Aorta (tissue), 5 donors: ENCODE data around the gene GPR146. TPM values are rescaled to one million over a fixed set of nuclear protein-coding genes. Genes with fewer than 3 reads are reported as not detected.
A peak's percentile ranks its signal among the peaks of the same experiment; 100 is the strongest.

ENCODE experiments used
- ATAC-seq: fragments of 200-7000 bp; cut with Tn5 transposase; one replicate; pipeline ENCODE4 v1.9.1; 2022; ENCODE audit warnings: moderate library complexity; ENCODE audit not compliant: low FRiP score
- DNase-seq, 2 donors: peaks; one replicate each; pipeline ENCODE4 v3.0.0-alpha.2; 2020
- H3K27ac ChIP-seq, 2 donors: one replicate each; pipeline ENCODE4 v1.5.1; 2013; ENCODE audit warnings: low read length in 2 of 2, mild to moderate bottlenecking in 2 of 2, moderate library complexity in 2 of 2, control low read depth in 1 of 2, inconsistent platforms in 1 of 2, low read depth in 1 of 2
- H3K27me3 ChIP-seq, 2 donors: one replicate each; pipeline ENCODE4 v1.6.1; 2013; ENCODE audit warnings: control low read depth in 1 of 2, low read length in 1 of 2, mild to moderate bottlenecking in 1 of 2, moderate library complexity in 1 of 2; ENCODE audit not compliant: insufficient read depth in 2 of 2, control insufficient read depth in 1 of 2
- H3K36me3 ChIP-seq, 2 donors: one replicate each; pipeline ENCODE4 v1.6.1; 2013; ENCODE audit warnings: control low read depth in 1 of 2, low read length in 1 of 2, mild to moderate bottlenecking in 1 of 2; ENCODE audit not compliant: insufficient read depth in 2 of 2, control insufficient read depth in 1 of 2
- H3K4me1 ChIP-seq, 2 donors: one replicate each; pipeline ENCODE4 v1.6.1; 2013; ENCODE audit warnings: low read length in 2 of 2, control low read depth in 1 of 2, mild to moderate bottlenecking in 1 of 2, moderate library complexity in 1 of 2; ENCODE audit not compliant: insufficient read depth in 2 of 2, control insufficient read depth in 1 of 2
- H3K4me3 ChIP-seq, 2 donors: one replicate each; pipeline ENCODE4 v1.5.1; 2013; ENCODE audit warnings: low read length in 2 of 2, control low read depth in 1 of 2, mild to moderate bottlenecking in 1 of 2
- H3K9me3 ChIP-seq: one replicate; pipeline ENCODE4 v1.6.1; 2013; ENCODE audit warnings: mild to moderate bottlenecking, low read length; ENCODE audit not compliant: control insufficient read depth
- WGBS, 2 donors: extraction: QIAGEN DNeasy Blood & Tissue Kit; methylation state at CpG; one replicate each; pipeline ENCODE4 v1.1.7; 2013; 5-methylcytosine and 5-hydroxymethylcytosine counted together
- intact Hi-C, 2 donors: fragments of 100-400 bp; cut with DNase I; formaldehyde crosslinking; loops; one replicate each; pipeline versions ENCODE4 v1.14.2 to v1.15.0; 2022
- long read RNA-seq, 2 donors: library from polyadenylated mRNA; unstranded; transcript quantifications; one replicate each; pipeline ENCODE4 v2.0.0, GENCODE V29; 2020 to 2021
- polyA plus RNA-seq, 2 donors: library from polyadenylated mRNA; stranded (reverse); fragments of 200-250 nt; gene quantifications; one replicate each; pipeline ENCODE4 v1.2.3, GENCODE V29; 2013
- total RNA-seq, 2 donors: library from RNA; stranded (reverse); fragmentation: NEBNext Ultra II Directional; extraction: Animal tissue kit (Norgen Biotek cat#: 25700); gene quantifications; one replicate each; pipeline ENCODE4 v1.2.1, GENCODE V29; 2021
- donor health status: healthy with polysubstance abuse.
- donor health status: Bipolar disorder and iron deficiency.
- donor health status: DM: no; HTN: no; CAD: no.
- donor health status: DM: no; HTN: no; CAD: no.
- donor health status: DM: yes; HTN: yes; CAD: no.

Gene GPR146
- total RNA-seq (10 to 100 TPM; 17.4 to 44.2 TPM), polyA plus RNA-seq (1 to 10 TPM; 2.2 to 3.5 TPM)
- long read RNA-seq, donor 1, transcript GPR146-203 (2 exons, 1,053 nt) = minor isoform, 19 of 135 reads
- long read RNA-seq, donor 1, transcript GPR146-201 (2 exons, 1,969 nt) = major isoform, 70 of 135 reads
- long read RNA-seq, donor 1, partial matches to known transcripts = 17 of 135 reads
- long read RNA-seq, donor 1, other reads (novel, unspliced or antisense) = 23 of 135 reads
- long read RNA-seq, donor 2, transcript GPR146-201 (2 exons, 1,969 nt) = major isoform, 23 of 64 reads
- long read RNA-seq, donor 2, transcript GPR146-203 (2 exons, 1,053 nt) = minor isoform, 16 of 64 reads
- long read RNA-seq, donor 2, partial matches to known transcripts = 11 of 64 reads
- long read RNA-seq, donor 2, other reads (novel, unspliced or antisense) = 9 of 64 reads

DNA sequence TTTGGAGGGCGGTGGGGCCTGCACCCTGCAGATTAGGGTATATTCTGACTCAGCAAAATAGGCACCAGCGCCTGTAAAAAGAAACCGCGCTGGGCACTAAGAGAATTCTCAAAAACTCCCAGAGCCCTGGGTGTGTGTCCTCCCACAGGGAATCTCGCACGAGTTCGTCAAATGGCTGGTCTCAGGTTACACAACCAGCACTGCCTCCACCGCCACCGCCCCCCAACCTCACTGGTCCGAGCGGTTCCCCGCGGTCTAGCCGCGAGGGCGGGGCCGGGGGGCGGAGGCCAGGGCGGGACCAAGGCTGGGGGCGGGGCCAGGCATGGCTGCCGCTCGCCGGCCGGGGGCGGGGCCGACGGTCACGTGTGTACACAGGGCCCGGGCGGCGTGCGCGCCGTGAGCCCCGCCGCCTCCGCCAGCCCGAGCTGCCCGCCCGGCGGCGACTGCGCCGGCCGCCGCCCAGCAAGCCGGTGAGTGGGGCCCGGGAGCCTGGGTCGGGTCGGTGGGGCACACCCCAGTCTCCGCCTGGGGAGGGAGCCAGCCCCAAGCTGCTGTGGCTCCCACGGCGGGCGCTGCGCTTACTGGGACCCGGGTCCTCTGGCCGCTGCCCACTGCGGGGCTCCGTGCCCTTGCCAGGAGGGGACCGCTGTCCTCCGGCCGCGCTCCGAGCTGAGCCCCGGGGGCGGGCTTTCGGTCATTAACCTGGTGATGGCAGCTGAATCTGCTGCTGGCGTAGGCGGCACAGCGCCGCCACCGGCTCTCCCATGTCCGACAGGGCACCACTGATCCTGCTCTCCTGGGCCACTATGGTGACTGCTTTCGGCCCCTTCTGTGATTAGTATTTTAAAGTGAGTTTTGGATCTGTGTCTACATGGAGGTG is at the start of gene GPR146:
TSS of gene GPR146 (plus strand) at position 358 of the 880 bp plus-strand sequence. CDS start 12,970 bp downstream, outside the sequence.
- WGBS, 2 donors = 1% methylated on average over 51 to 74 of the region's 74 CpGs
- Histone ChIP-seq H3K27me3 (no peaks in the 10 kb centered on the region), H3K4me3 (peak within 1 kb of the TSS; percentile 41 to 80), H3K4me1 (no peaks in the 10 kb centered on the region), H3K36me3 (no peaks in the 10 kb centered on the region), H3K9me3 (no peaks in the 10 kb centered on the region), H3K27ac (peak within 1 kb of the TSS in 1 of 2 donors; percentile 85)
- intact Hi-C loops = loop anchor here in 1 of 2 donors (2.0 kb wide), 1 partner anchor 16 kb away; no protein-coding TSS in a partner anchor
- ATAC-seq = peak; percentile 99
- peak; percentile 98 to 99 for DNase-seq

GRCh38 chr7:994592-995308 is 49.6 kb upstream of the GPR146 start:
- intact Hi-C loops = loop anchor here (5.0 kb wide), 1 partner anchor 148 kb away; no protein-coding TSS in a partner anchor
- H3K27me3 ChIP-seq = no peaks in the 10 kb centered on the region
- H3K9me3 ChIP-seq = no peaks in the 10 kb centered on the region
- DNase-seq = no peak
- 78 to 79% methylated on average over 28 of the region's 28 CpGs for WGBS, 2 donors
- no peak overlapping the region for H3K27ac ChIP-seq
- no peaks in the 10 kb centered on the region for H3K4me1 ChIP-seq
- no peaks in the 10 kb centered on the region for H3K36me3 ChIP-seq
- no peak overlapping the region for H3K4me3 ChIP-seq
- no peak for ATAC-seq

GRCh38 chr7:995571-995970 is 48.8 kb upstream of the GPR146 start:
- WGBS, 2 donors = 84 to 87% methylated on average over 14 of the region's 14 CpGs
- H3K27ac ChIP-seq = no peak overlapping the region
- no peak for DNase-seq

GRCh38 chr7:996079-996872 is 48.1 kb upstream of the GPR146 start:
- Histone ChIP-seq H3K4me1 (no peaks in the 10 kb centered on the region), H3K27me3 (no peaks in the 10 kb centered on the region), H3K36me3 (no peaks in the 10 kb centered on the region), H3K27ac (no peak overlapping the region), H3K4me3 (no peak overlapping the region), H3K9me3 (no peaks in the 10 kb centered on the region)
- ATAC-seq (no peak), DNase-seq (no peak)
- intact Hi-C loops = loop anchor here in 1 of 2 donors (5.0 kb wide), 1 partner anchor 146 kb away; no protein-coding TSS in a partner anchor
- WGBS, 2 donors = 85 to 87% methylated on average over 38 of the region's 38 CpGs

More at GRCh38 chr7:995571-995970, 48.8 kb upstream of the GPR146 start:
- no peak for ATAC-seq
- Histone ChIP-seq H3K4me3 (no peak overlapping the region), H3K9me3 (no peaks in the 10 kb centered on the region), H3K36me3 (no peaks in the 10 kb centered on the region), H3K4me1 (no peaks in the 10 kb centered on the region), H3K27me3 (no peaks in the 10 kb centered on the region)
- intact Hi-C loops = loop anchor here in 1 of 2 donors (5.0 kb wide), 1 partner anchor 147 kb away; no protein-coding TSS in a partner anchor

DNA sequence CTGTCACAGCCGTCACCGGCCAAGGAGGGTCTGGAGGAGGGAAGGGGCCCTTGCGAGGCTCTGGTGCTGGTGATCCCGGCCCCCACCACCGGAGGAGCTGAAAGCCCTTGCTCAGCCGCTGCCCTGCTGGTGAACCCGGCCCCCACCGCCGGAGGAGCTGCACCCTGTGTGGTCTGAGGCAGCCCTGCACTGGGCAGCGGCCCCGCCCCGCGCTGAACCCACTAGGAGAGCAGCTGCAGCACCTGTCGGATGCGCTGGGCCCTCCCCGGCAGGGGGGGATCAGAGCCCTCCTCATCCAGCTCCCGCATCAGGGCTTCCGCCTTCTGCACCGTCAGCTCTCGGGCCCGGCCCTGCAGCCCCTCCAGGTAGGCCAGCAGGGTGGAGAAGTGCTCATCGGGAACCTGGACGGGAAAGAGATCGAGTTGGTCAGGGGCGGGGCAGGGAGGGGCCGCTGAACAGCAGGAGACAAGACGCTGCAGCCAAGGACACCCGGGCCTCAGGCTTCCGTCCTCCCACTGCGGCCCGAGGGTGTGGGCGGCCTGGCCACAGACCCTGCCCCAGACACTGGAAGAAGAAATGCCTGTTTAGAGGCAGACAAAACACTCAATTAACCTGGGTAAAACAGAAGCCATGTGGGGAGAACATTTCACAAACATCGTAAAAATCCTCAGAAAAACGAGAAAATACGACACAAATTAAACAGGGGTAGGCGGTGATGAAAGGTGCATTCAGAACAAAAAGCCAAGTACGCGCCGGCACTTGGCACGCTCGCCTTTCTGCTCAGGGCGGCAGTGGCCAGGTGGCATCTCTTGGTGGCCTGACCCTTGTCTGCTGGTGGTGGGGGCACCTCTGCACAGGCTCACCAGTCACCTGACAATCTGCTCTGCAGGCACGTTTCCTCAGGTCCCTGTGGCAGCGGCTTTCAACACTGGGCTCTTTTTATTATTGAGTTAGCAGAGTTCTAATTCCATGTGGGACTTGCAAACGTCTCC is 46.6 kb upstream of the GPR146 start:
- Histone ChIP-seq H3K27me3 (no peaks in the 10 kb centered on the region), H3K9me3 (no peaks in the 10 kb centered on the region), H3K36me3 (no peaks in the 10 kb centered on the region), H3K4me1 (no peaks in the 10 kb centered on the region), H3K27ac (no peak overlapping the region), H3K4me3 (no peak overlapping the region)
- intact Hi-C loops = loop anchor here in 1 of 2 donors (5.0 kb wide), 1 partner anchor 145 kb away; no protein-coding TSS in a partner anchor
- WGBS, 2 donors = 78 to 83% methylated on average over 40 to 45 of the region's 45 CpGs
- ATAC-seq = no peak
- no peak for DNase-seq

DNA sequence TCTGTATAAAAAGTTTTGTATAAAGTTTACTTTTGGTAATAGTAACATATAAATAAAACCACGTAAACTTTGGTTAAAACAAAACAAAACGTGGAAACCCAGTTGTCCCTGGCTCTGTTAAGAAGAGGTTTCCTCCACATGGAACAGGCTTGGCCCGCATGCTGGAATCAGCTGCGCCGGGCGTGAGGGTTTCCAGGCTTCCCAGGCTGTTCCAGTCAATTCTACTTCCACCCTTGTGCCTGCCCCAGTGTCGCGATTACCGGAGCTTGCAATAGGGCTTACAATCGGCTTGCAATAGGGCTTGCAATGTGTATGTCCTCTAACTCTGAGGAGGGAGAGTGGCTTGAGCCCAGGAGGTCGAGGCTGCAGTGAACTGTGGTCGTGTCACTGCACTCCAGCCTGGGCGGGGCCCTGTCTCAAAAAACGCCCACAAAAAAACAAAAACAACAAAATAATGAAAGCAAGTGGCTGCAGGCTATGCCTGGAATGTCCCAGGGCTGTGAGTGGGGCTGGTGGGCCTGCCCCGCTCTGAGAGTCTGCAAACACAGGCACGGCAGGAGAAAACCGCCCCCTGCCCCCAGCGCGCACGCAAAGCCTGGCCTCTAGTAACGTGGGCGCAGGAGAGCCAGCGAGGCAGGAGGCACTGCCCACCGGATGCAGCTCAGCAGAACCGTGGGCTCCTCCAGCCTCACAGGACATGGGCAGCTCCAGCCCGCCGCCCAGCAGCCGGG is 45.0 kb upstream of the GPR146 start:
- no peak overlapping the region for H3K4me3 ChIP-seq
- intact Hi-C loops = loop anchor here in 1 of 2 donors (5.0 kb wide), 1 partner anchor 143 kb away; no protein-coding TSS in a partner anchor
- DNase-seq (no peak), ATAC-seq (no peak)
- no peaks in the 10 kb centered on the region for H3K36me3 ChIP-seq
- H3K4me1 ChIP-seq = no peaks in the 10 kb centered on the region
- H3K9me3 ChIP-seq = no peaks in the 10 kb centered on the region
- WGBS, 2 donors = 84% methylated on average over 28 of the region's 28 CpGs
- no peak overlapping the region for H3K27ac ChIP-seq
- no peaks in the 10 kb centered on the region for H3K27me3 ChIP-seq
